ENCODE results near the gene ANO7.

The ANO7 gene

DNA sequence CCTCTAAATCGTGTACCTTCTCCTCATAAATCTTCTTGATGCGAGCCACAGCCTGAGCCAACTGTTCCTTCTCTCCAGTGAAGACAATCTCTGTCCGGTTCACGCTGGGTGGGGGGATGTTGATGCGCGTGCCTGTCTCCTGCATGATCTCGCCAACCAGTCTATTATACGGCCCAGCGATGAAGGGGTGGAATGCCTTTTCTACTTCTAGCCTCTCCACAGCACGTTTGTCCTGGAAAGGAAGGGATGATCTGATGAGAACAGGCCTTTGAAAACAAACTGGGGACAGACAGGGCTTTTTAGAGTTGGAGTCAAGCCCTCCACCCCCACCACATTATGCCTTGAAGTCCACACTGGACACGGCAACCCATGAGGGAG is 67.7 kb downstream of the ANO7 start:
- no peaks in the 10 kb centered on the region for H3K9me3 ChIP-seq
- no peaks in the 10 kb centered on the region for H3K27me3 ChIP-seq (ENCODE audit: low read depth)
- peaks cover 96% of the 10 kb centered on the region for H3K36me3 ChIP-seq (replicated peaks)
- DNase-seq (ENCODE audit: low spot score in 2 of 2) = no peak
- in situ Hi-C loops (cut with MboI; ENCODE audit: low sequenced_read_pairs) = no loop called here
- H3K4me3 ChIP-seq = no peak overlapping the region
- no peaks in the 10 kb centered on the region for H3K4me1 ChIP-seq

- peaks cover 96% of the 10 kb centered on the region for H3K36me3 ChIP-seq (replicated peaks)
- H3K27me3 ChIP-seq (ENCODE audit: low read depth) = no peaks in the 10 kb centered on the region
- no peak overlapping the region for H3K4me3 ChIP-seq
- DNase-seq (ENCODE audit: low spot score in 2 of 2) = peak in 1 of 2 experiments; percentile 0
- no peaks in the 10 kb centered on the region for H3K9me3 ChIP-seq
- no peaks in the 10 kb centered on the region for H3K4me1 ChIP-seq
- in situ Hi-C loops (cut with MboI; ENCODE audit: low sequenced_read_pairs) = no loop called here
Measured at GRCh38 chr2:241257419-241258032, 69.0 kb downstream of the ANO7 start.

GRCh38 chr2:241258505-241259280 is 70.2 kb downstream of the ANO7 start:
- Histone ChIP-seq H3K36me3 (replicated peaks) (peaks cover 96% of the 10 kb centered on the region), H3K4me3 (no peak overlapping the region), H3K9me3 (no peaks in the 10 kb centered on the region), H3K4me1 (no peaks in the 10 kb centered on the region), H3K27me3 (ENCODE audit: low read depth) (no peaks in the 10 kb centered on the region)
- in situ Hi-C loops (cut with MboI; ENCODE audit: low sequenced_read_pairs) = no loop called here
- peak in 1 of 2 experiments; percentile 1 for DNase-seq (ENCODE audit: low spot score in 2 of 2)

DNA sequence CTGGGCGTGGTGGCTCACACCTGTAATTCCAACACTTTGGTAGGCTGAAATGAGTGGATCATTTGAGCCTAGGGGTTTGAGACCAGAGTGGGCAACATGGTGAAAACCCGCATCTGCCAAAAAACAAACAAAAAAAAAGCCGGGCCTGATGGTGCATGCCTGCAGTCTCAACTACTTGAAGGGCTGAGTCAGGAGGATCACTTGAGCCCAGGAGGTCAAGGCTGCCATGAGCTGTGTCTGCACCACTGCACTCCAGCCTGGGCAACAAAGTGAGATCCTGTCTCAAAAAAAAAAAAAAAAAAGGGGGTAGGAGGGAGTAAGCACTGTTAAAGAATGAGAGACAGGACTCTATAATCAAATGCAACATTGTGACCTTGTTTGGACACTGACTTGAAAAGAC is 72.4 kb downstream of the ANO7 start:
- H3K27me3 ChIP-seq (ENCODE audit: low read depth) = no peaks in the 10 kb centered on the region
- in situ Hi-C loops (cut with MboI; ENCODE audit: low sequenced_read_pairs) = no loop called here
- DNase-seq (ENCODE audit: low spot score in 2 of 2) = no peak
- H3K9me3 ChIP-seq = no peaks in the 10 kb centered on the region
- H3K4me1 ChIP-seq = no peaks in the 10 kb centered on the region
- H3K36me3 ChIP-seq (replicated peaks) = peaks cover 93% of the 10 kb centered on the region
- H3K4me3 ChIP-seq = no peak overlapping the region

GRCh38 chr2:241261628-241262027 is 73.2 kb downstream of the ANO7 start:
- no peaks in the 10 kb centered on the region for H3K27me3 ChIP-seq (ENCODE audit: low read depth)
- H3K36me3 ChIP-seq (replicated peaks) = peaks cover 93% of the 10 kb centered on the region
- no peak overlapping the region for H3K4me3 ChIP-seq
- no peaks in the 10 kb centered on the region for H3K4me1 ChIP-seq
- no peak for DNase-seq (ENCODE audit: low spot score in 2 of 2)
- in situ Hi-C loops (cut with MboI; ENCODE audit: low sequenced_read_pairs) = no loop called here
- H3K9me3 ChIP-seq = no peaks in the 10 kb centered on the region

- Histone ChIP-seq H3K4me3 (no peak overlapping the region), H3K36me3 (replicated peaks) (peaks cover 93% of the 10 kb centered on the region)
- in situ Hi-C loops (cut with MboI; ENCODE audit: low sequenced_read_pairs) = no loop called here
Measured at GRCh38 chr2:241263061-241263460, 74.6 kb downstream of the ANO7 start.

DNA sequence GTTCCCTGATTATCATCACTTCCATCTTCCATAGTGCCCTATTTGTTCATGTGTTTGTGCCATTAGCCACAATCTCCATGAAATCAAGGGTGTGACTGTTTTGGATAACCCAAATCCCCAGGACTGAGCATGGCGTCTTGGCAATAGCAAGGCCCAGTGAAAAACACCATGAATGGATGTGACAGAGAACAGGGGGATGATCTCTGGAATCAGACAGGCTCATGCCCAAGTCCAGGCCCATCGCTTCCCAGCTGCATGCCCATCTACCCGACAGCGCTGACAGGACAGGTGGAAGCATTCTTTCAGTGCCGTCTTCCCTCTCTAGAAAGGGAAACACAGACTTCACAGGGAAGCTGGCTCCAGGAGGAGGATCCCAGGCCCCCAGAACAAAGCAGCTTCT is 77.0 kb downstream of the ANO7 start:
- Histone ChIP-seq H3K4me1 (no peaks in the 10 kb centered on the region; the same call in 1 of the 2 replicates), H3K9me3 (no peaks in the 10 kb centered on the region), H3K4me3 (no peak overlapping the region), H3K36me3 (replicated peaks) (peaks cover 86% of the 10 kb centered on the region), H3K27me3 (ENCODE audit: low read depth) (no peaks in the 10 kb centered on the region)
- in situ Hi-C loops (cut with MboI; ENCODE audit: low sequenced_read_pairs) = no loop called here
- no peak for DNase-seq (ENCODE audit: low spot score in 2 of 2)

More at GRCh38 chr2:241263061-241263460, 74.6 kb downstream of the ANO7 start:
- Histone ChIP-seq H3K9me3 (no peaks in the 10 kb centered on the region), H3K4me1 (no peaks in the 10 kb centered on the region), H3K27me3 (ENCODE audit: low read depth) (no peaks in the 10 kb centered on the region)
- no peak for DNase-seq (ENCODE audit: low spot score in 2 of 2)

DNA sequence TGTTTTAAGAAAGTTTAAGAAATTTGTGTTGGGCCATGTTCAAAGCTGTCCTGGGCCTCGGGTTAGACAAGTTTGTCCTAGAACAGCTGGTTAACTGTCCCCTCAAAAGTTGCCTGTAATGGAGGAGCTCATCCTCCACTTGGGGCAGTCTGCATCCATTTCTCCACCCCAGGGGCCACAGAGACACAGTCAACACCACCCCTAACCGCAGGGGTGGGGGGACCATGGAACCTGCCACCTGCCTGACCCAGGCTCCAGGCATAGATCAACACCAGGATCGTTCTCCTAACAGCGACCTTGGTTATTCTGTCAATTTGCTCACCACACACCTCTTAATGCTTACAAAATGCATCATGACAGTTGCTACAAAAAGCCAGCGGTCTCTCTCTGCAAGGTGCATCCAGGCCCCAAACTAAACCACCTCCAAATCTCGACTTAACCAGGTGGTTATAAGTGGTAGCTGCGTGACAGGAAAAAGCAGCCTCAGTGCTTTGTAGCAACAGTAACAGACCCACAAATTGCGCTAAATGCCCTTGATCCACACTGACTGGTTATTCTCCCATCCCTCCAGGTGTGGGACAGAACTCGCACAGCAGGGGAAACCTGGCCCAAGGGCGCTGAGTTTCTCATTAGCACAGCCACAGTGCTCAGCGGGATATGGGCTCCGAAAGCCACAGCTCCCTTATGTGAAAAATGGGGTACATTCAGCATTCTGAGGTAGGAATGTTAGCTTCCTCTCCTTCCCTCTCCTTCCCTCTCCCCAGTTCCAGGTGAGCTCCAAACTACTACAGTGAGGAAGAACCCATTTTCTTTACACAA is 79.0 kb downstream of the ANO7 start:
- no peaks in the 10 kb centered on the region for H3K27me3 ChIP-seq (ENCODE audit: low read depth)
- H3K36me3 ChIP-seq (replicated peaks) = peaks cover 67% of the 10 kb centered on the region
- H3K9me3 ChIP-seq = no peaks in the 10 kb centered on the region
- in situ Hi-C loops (cut with MboI; ENCODE audit: low sequenced_read_pairs) = no loop called here
- no peak overlapping the region for H3K4me3 ChIP-seq
- peaks cover 9% of the 10 kb centered on the region for H3K4me1 ChIP-seq
- no peak for DNase-seq (ENCODE audit: low spot score in 2 of 2)

DNA sequence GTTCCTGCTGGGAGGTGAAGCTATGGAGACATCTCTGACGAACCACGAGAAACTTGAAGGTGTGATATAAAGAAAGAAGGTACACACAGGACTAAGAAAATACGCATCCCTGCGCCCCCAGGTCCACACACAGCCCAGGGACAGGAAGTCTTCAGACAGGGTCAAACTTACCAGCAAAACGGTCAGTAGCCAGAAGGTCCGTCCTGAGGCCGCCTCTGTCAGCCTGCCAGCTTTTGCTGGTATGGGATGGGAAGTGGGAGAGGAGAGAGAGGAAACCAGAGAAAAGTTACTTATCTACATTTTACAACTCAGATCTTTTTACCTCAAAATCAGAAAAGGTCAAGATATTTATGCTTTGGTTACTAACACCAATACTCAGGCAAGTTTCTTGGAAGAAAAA is 79.8 kb downstream of the ANO7 start:
- H3K9me3 ChIP-seq = no peaks in the 10 kb centered on the region
- H3K4me3 ChIP-seq = no peak overlapping the region
- peaks cover 13% of the 10 kb centered on the region for H3K4me1 ChIP-seq
- in situ Hi-C loops (cut with MboI; ENCODE audit: low sequenced_read_pairs) = no loop called here
- DNase-seq (ENCODE audit: low spot score in 2 of 2) = no peak
- no peaks in the 10 kb centered on the region for H3K27me3 ChIP-seq (ENCODE audit: low read depth)
- peaks cover 58% of the 10 kb centered on the region for H3K36me3 ChIP-seq (replicated peaks)

DNA sequence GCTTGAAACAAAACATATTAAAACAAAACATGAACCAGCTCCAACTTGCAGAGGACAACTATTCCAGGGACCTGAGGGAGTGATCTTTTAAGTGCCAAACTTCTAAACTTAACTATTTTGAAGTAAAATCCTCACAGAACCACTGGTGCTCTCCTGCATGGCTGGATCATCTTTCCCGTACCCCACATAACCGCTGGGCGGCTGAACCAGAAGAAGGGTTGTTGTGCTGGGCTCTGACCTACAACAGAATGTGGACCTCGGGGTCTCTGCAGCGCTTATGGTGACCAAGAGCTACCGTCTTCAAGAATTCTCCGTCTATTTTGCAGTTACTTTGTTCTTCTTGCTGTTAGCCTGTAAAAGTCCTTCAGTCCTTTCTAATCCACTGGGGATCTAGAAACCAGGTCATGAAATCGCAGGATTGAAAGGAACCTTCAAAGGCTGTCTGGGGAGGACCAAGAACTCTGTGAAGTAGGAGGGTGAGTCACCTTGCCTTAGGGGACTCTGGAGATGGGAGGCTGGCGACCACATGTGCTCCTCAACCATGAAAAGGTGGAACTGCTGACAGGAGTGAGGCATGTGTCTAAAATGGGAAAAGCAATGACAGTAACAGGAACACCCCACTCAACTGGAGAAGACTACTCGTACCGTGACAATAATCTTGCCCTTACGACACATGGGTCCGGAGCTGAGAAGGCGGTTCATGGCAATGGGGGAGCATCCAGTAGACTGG is 80.4 kb downstream of the ANO7 start:
- Histone ChIP-seq H3K36me3 (replicated peaks) (peaks cover 52% of the 10 kb centered on the region), H3K9me3 (no peaks in the 10 kb centered on the region), H3K27me3 (ENCODE audit: low read depth) (no peaks in the 10 kb centered on the region), H3K4me3 (no peak overlapping the region), H3K4me1 (peaks cover 14% of the 10 kb centered on the region)
- DNase-seq (ENCODE audit: low spot score in 2 of 2) = no peak
- in situ Hi-C loops (cut with MboI; ENCODE audit: low sequenced_read_pairs) = no loop called here

DNA sequence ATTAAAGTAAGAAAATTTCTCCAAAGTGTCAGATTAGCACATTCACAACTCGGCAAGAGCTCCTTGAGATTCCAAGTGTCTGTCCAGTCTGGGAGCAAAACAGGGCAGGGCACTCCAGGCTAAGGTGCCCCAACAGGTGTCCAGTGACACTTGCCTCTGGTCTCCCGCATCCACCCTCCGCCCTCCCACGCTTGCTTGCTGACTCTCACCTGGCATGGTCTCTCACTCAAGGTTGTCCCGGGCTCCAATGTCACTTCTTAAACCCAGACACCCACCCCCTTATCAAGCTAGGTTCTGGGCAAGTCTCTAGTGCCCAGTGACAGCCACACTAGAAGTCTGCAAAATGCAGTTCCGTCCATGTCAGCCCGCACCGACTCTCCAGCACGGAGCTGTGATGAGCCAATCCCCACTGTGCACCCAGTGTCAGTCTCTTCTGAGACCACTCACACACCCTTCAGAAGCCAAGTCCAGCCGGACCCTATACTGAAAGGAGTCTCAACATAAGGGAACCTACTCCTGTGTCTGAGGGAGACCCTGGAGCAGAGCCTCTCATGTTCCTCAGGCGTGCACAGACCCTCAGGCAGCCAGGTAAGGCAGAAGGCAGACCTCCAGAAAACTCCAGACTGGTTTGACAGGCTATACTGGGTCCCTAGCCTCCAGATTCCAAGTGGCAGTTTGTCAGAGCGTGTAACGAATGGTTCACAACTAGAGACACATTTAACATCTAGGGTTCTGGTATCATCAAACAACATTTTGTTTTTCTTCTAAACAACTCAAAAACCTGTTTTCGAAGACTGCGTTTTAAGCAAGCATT is 81.4 kb downstream of the ANO7 start:
- H3K27me3 ChIP-seq (ENCODE audit: low read depth) = no peaks in the 10 kb centered on the region
- H3K36me3 ChIP-seq (replicated peaks) = peaks cover 43% of the 10 kb centered on the region
- no peak for DNase-seq (ENCODE audit: low spot score in 2 of 2)
- H3K4me3 ChIP-seq = no peak overlapping the region
- H3K4me1 ChIP-seq = peaks cover 14% of the 10 kb centered on the region
- no peaks in the 10 kb centered on the region for H3K9me3 ChIP-seq
- in situ Hi-C loops (cut with MboI; ENCODE audit: low sequenced_read_pairs) = no loop called here

- Histone ChIP-seq H3K9me3 (no peaks in the 10 kb centered on the region), H3K36me3 (replicated peaks) (peaks cover 37% of the 10 kb centered on the region), H3K4me1 (peaks cover 14% of the 10 kb centered on the region), H3K27me3 (ENCODE audit: low read depth) (no peaks in the 10 kb centered on the region), H3K4me3 (no peak overlapping the region)
- DNase-seq (ENCODE audit: low spot score in 2 of 2) = no peak
- in situ Hi-C loops (cut with MboI; ENCODE audit: low sequenced_read_pairs) = no loop called here
Measured at GRCh38 chr2:241270531-241270930, 82.1 kb downstream of the ANO7 start.
